HG03378 (cell line): ENCODE data around the gene SNX9.
"Not testable (repeated sequence)": the region's sequence is repeated elsewhere in the genome, so short reads cannot be mapped to it uniquely, and the experiment has no call there.

Experiments used
- ATAC-seq: cut with Tn5 transposase; IDR thresholded peaks from one replicate; pipeline ENCODE4 v1.9.1; 2021; ENCODE audit warnings: mild to moderate bottlenecking, moderate library complexity; ENCODE audit not compliant: unreplicated experiment

The SNX9 gene

GRCh38 chr6:157880534-157880933 lies 57.5 kb downstream of the SNX9 start:
- no peak for ATAC-seq

- no peak for ATAC-seq
Measured at GRCh38 chr6:157881342-157881741, 58.3 kb downstream of the SNX9 start.

GRCh38 chr6:157884756-157885155 lies 61.7 kb downstream of the SNX9 start:
- ATAC-seq: no peak

- no peak for ATAC-seq
Measured at GRCh38 chr6:157885211-157885788, 62.3 kb downstream of the SNX9 start.

- no peak for ATAC-seq
Measured at GRCh38 chr6:157885876-157886275, 62.8 kb downstream of the SNX9 start.

GRCh38 chr6:157887892-157888291 lies 64.8 kb downstream of the SNX9 start:
- no peak for ATAC-seq

- ATAC-seq: no peak
Measured at GRCh38 chr6:157891544-157892362, 68.7 kb downstream of the SNX9 start.

GRCh38 chr6:157892363-157892877 lies 69.4 kb downstream of the SNX9 start:
- ATAC-seq: no peak

GRCh38 chr6:157893238-157893637 lies 70.2 kb downstream of the SNX9 start:
- no peak for ATAC-seq

GRCh38 chr6:157895585-157895984 lies 72.5 kb downstream of the SNX9 start:
- no peak for ATAC-seq

- ATAC-seq: no peak
Measured at GRCh38 chr6:157896932-157897331, 73.9 kb downstream of the SNX9 start.

GRCh38 chr6:157898169-157898568 lies 75.1 kb downstream of the SNX9 start:
- ATAC-seq: no peak

- ATAC-seq: no peak
Measured at GRCh38 chr6:157898640-157899039, 75.6 kb downstream of the SNX9 start.

GRCh38 chr6:157900262-157900661 lies 77.2 kb downstream of the SNX9 start:
- not testable (repeated sequence) for ATAC-seq

- ATAC-seq: not testable (repeated sequence)
Measured at GRCh38 chr6:157900751-157901150, 77.7 kb downstream of the SNX9 start.

GRCh38 chr6:157904999-157905398 lies 82.0 kb downstream of the SNX9 start:
- no peak for ATAC-seq

- ATAC-seq: no peak
Measured at GRCh38 chr6:157905590-157906342, 82.7 kb downstream of the SNX9 start.

- ATAC-seq: no peak
Measured at GRCh38 chr6:157906537-157907061, 83.6 kb downstream of the SNX9 start.

GRCh38 chr6:157907651-157908050 lies 84.6 kb downstream of the SNX9 start:
- no peak for ATAC-seq

GRCh38 chr6:157908369-157909281 lies 85.6 kb downstream of the SNX9 start:
- peak; percentile 70 for ATAC-seq
